ENCODE results near the gene BOD1L2.

Gene BOD1L2

DNA sequence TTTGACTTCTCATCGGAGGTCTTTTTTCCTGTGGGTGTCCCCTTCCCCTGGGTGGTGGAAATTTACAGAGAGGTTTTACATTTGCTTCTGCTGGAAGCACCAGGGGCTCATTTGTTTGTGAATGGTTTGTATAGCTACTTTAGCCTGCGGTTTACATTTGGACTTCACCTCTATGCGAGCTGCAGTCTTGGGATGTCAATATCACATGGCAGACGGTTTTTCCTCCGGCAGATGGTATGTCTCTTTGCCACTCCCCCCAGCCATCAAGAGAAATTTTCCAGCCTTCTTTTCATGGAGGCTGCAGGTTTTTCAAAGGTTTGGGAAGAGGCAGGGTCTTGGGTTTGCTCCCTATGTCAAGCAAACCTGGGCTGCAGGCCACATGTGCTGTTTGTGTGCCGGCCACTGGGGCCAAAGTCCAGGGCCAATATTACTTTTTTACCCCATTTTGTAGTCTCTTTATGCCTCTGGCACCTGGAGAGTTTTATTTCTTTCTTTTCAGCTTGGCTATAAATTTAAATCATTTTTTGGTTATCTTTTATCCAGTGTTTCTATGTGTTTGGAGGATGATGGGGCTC lies 23.9 kb upstream of the BOD1L2 start:
- TF ChIP-seq, protein P1, sequence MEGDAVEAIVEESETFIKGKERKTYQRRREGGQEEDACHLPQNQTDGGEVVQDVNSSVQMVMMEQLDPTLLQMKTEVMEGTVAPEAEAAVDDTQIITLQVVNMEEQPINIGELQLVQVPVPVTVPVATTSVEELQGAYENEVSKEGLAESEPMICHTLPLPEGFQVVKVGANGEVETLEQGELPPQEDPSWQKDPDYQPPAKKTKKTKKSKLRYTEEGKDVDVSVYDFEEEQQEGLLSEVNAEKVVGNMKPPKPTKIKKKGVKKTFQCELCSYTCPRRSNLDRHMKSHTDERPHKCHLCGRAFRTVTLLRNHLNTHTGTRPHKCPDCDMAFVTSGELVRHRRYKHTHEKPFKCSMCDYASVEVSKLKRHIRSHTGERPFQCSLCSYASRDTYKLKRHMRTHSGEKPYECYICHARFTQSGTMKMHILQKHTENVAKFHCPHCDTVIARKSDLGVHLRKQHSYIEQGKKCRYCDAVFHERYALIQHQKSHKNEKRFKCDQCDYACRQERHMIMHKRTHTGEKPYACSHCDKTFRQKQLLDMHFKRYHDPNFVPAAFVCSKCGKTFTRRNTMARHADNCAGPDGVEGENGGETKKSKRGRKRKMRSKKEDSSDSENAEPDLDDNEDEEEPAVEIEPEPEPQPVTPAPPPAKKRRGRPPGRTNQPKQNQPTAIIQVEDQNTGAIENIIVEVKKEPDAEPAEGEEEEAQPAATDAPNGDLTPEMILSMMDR (IDR thresholded peaks at IDR 0.05; ENCODE audit: borderline replicate concordance, insufficient read depth, low read depth, low read length) = no peak
- no peak overlapping the region for H3K4me3 ChIP-seq (ENCODE audit: low read depth, low read length)

DNA sequence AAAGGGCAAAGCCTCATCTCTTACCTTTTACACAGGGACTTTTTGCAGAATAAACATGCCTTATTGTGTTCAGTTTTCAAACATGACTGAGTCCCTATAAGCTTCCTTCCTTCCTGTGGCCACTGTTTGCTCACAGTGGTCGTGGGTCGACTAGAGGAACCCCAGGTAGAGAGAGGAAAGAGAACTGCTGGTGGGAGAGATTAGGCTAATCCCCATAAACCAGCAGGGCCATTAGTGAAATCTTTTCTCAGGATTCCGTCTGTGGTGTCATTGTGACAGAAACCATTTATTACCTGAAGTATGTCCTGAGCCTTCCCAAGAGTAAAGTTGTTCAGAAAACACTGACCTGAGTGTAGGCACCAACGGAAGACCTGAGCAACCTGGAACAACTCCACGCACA lies 21.3 kb upstream of the BOD1L2 start:
- TF ChIP-seq, protein P1 (IDR thresholded peaks at IDR 0.05; ENCODE audit: borderline replicate concordance, insufficient read depth, low read depth, low read length) = no peak

DNA sequence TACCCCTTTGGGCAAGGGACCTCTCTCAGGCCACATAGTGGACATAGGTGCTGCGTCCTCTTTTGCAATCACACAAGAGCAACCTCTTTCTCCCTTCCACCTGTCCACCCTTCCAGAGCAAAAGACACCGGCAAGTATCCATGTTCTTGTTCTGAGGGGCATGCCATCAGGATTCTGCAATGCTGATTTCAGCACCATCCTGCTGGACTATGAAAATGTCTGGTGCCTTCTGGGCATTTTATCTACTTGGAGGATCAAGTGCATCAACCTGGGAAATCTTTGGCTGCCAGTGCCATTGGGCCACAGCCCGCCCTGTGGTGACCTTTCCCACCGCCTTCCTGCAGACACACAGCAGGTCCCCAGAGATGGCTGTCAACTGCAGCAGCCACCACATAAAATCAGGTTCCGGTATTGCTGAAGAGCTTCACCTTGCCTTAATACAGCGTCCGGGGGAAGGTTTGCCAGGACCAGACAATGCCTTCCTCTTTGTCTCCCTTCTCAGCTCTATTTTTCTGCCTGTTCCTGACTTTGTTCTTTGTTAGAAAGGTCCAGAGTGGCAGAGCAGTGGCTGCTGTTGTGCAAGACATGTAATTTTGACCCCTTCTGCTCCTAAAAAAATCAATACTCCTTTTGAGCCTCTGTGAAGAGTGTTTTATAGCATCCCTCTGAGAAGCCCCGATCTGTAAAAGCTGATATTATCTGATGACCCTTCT lies 18.5 kb upstream of the BOD1L2 start:
- TF ChIP-seq, protein P1 (IDR thresholded peaks at IDR 0.05; ENCODE audit: borderline replicate concordance, insufficient read depth, low read depth, low read length) = no peak
- H3K4me3 ChIP-seq (ENCODE audit: low read depth, low read length) = no peak overlapping the region

More for the DNA sequence above, 21.3 kb upstream of the BOD1L2 start:
- no peak overlapping the region for H3K4me3 ChIP-seq (ENCODE audit: low read depth, low read length)

DNA sequence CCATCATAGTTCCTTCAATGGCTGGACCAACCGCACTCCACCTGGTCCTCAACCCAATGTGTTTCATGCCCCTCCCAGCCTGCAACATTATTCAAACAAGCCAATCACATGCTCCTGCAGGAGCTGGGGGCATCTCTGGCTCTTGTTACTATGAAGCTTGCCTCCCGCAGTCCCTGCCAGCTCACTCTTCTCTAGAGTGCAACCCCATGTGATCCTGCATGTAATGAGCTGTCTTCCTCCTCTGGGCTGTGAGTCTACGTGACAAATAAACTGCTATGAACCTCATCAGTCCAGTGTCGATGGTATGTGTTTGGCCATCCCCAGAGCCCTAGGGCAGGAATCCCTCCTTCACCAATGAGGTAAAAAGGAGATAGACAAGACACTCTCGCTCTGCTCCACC lies 15.8 kb upstream of the BOD1L2 start:
- H3K4me3 ChIP-seq (ENCODE audit: low read depth, low read length) = no peak overlapping the region
- TF ChIP-seq, protein P1 (IDR thresholded peaks at IDR 0.05; ENCODE audit: borderline replicate concordance, insufficient read depth, low read depth, low read length) = no peak

DNA sequence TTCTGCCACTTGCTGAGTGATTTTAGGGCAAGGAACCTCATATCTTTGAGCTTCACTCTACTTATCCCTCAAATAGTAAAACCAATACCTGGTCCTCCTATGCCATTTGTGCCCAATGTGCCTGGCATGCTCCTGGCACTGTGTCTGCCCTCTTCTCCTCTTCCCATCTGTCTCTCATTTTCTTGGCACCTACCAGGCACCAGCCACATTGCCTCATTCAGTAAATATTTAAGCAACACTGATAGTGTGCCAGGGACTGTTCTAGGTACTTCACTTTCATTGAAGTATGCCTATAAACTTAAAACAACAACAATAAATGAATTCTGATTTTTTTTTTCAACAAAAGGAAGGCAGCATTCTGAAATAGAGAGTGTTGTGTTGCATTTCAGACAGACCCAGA lies 15.1 kb upstream of the BOD1L2 start:
- H3K4me3 ChIP-seq (ENCODE audit: low read depth, low read length) = no peak overlapping the region
- TF ChIP-seq, protein P1 (IDR thresholded peaks at IDR 0.05; ENCODE audit: borderline replicate concordance, insufficient read depth, low read depth, low read length) = no peak

DNA sequence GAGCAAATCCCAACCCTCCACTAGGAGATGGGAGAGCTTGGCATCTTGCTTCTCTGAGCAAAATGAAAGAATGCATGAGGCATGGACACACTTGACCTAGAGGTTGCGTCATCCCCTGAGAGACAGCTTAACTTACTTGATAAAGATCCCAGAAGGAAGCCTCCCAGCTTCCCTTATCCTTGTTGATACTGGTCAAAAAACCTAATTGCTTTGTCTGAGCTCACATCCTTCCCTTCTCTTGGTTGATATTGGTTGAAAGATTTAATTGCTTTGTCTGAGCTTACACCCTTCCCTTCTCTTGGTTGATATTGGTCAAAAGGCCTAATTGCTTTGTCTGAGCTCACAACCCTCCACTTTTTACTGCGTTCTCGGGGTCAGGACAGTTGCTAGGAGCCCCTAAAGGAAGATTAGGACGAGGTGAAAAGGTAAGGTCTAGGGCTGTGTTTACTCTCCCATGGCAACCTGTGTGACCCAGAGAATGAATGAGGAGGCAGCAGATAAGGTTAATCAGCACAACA lies 12.2 kb upstream of the BOD1L2 start:
- TF ChIP-seq, protein P1 (IDR thresholded peaks at IDR 0.05; ENCODE audit: borderline replicate concordance, insufficient read depth, low read depth, low read length) = no peak
- H3K4me3 ChIP-seq (ENCODE audit: low read depth, low read length) = no peak overlapping the region

DNA sequence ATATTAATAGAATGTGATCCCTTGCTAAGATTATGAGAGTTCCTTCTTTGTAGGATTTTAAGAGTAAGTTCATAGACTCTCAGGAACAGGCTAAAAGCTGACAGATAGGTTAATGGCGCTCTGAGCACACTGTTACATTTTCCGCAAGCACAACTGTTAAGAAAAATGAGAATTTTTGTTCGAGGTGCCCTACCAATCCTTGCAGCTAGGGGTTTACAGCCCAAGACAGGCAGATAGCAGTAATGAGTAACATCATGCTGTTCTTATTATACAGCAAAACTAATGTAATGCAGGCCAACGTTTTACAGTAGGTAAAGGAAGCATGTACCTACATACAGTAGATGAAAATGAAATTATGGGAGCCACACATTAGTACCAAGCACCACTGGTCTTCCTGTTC lies 11.2 kb upstream of the BOD1L2 start:
- TF ChIP-seq, protein P1 (IDR thresholded peaks at IDR 0.05; ENCODE audit: borderline replicate concordance, insufficient read depth, low read depth, low read length) = 0 out of 2 replicates have a peak, but pooled peaks have one; percentile 7

More for the DNA sequence above, 11.2 kb upstream of the BOD1L2 start:
- H3K4me3 ChIP-seq (ENCODE audit: low read depth, low read length) = no peak overlapping the region

Measured in GM12875 (cell line).